GM21381 (cell line): ENCODE results near the gene WBP2.

Source experiments
- ATAC-seq: cut with Tn5 transposase; IDR thresholded peaks from one replicate; pipeline ENCODE4 v1.9.1; 2021; ENCODE audit warnings: mild to moderate bottlenecking, moderate library complexity; ENCODE audit not compliant: unreplicated experiment

The WBP2 gene

DNA sequence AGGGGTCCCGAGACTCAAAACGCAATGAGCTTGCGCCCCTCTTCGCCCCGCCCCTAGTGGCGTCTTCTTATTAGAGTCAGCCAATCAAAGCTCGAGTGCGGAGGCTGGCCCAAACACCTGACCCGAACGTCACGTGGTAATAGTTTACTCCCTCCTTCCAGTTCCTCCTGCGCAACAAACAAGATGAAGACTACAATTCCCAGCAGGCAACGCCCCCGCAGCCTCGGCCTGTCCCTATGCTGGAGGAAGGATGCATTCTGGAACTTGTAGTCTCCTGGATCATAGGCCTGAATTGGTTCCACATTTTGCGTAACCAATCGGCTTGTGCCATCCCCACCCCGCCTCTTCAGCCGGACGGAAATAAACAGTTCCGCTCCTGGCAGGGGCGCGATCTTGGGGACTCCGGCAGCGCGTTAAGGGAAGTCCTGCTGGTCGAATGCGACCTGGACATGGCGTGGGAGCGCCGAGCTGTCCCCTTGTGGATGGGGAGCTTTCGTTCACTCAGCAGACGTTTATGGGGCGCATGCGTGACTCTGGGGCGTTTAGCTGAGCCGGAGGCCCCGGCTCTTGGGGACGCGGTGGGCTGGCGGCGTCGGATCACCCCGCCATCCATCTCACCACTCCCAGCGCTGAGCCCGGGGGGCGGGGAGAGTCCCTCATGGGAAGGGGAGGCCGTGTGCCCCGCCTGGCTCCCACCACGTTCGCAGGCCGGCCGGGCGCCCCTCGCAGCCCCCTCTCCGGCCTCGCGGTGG is at the start of gene WBP2:
WBP2 (minus strand) TSS at position 26 of the 752 bp plus-strand sequence. CDS start 38 bp downstream, outside the sequence.
- ATAC-seq = peak; percentile 78

DNA sequence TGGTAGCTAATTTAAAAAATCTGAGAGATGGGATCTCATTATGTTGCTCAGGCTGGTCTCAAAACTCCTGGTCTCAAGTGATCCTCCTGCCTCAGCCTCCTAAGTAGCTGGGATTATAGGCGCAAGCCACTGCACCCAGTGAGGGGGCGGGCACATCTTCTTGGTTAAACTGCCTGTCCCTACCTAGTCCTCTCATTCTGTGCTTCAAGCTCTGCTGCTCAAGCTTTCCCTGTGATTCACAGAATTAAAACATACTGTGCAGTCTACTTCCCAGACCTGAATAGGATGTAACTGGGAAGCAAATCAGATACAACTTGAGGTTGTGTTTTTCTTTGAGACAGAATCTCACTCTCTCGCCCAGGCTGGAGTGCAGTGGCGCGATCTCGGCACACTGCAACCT is 47.3 kb upstream of the WBP2 start:
- no peak for ATAC-seq

DNA sequence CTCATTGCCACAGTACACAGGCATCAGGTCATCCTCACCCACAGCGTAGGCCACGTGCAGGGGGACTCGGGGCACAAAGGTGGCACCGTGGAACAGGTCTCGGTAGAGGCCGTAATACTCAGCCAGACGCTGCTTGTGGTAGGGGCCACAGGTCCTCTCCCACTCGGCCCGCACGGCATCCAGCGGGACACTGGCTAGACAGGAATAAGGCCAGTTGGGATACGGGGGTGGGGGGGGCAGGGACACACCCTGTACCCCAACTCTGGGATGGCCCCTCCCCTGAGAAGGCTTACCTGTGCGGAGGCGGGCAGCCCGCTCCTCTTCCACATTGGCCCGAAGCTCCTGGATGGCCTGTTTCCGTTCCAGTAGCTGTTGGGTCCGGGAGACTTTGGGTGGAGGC is 46.6 kb upstream of the WBP2 start:
- no peak for ATAC-seq

DNA sequence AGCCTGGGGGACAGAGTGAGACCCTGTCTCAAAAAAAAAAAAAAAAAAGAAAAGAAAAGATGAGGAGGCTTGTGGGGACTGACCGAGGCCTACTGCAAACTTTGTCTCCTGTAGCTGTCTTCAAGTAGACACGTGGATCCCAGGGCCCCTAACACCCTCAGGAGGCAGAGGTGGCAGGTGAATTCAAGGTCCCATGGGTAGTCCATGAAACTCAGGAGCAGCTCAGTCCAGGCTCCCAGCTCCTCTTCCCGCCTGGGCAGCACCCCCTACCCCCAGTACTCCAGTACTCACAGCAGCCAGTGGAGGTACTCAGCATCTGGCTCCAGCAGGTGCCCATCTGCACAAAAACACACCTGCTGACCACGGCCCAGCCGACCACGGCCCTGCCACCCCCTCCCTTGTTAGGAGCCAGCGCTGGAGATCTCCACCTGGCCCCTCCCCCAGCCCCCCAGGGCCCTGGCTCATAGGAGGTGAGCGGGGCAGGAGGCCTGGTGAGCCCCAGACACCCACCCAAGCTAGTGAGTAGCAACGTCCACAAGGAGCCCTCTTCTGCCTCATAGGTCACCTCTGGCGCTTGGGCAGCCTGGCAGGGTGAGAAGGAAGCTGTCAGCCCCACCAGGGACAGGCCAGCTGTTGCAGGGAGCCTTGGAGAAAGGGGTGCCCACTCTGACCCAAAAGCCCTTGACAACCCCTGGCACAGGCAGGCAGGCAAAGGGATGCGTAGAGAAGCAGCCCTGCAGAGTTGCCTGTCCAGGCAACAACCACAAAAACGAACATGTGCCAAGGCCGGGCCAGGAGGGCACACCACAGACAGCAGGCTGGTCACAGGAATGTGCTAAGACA is 45.8 kb upstream of the WBP2 start:
- ATAC-seq = no peak

DNA sequence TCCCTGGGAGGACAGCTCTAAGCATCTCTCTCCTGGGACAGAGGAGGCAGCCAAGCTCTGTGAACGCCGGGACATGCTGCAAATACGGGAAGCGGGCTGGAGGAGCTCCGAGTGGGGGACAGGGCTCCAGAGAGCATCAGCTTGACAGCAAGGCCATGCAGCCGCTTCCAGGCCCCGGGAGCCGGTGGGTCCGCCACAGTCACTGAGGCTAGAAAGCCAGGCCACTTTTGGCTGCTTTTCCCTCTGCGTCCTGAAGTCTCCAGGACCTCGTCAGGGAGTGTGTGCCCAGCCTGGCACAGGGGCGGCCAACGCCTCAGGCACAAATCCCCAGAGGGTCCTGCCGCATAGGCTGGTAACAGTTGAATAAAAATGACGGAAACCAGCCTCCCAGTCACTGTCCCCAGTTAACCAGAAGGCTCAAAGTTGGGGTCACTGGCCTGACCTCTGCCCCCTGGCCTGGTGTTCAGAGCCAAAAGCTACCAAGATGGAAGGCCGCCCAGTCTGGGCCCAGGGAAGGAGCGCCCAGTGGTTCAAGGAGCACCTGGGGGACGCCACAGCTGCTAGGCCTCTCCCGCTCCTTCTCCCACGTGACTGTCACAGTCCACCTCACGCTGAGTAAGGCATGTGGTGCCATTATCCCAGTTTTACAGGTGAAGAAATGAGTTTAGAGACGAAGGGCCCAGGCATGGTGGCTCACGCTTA is 44.8 kb upstream of the WBP2 start:
- no peak for ATAC-seq

DNA sequence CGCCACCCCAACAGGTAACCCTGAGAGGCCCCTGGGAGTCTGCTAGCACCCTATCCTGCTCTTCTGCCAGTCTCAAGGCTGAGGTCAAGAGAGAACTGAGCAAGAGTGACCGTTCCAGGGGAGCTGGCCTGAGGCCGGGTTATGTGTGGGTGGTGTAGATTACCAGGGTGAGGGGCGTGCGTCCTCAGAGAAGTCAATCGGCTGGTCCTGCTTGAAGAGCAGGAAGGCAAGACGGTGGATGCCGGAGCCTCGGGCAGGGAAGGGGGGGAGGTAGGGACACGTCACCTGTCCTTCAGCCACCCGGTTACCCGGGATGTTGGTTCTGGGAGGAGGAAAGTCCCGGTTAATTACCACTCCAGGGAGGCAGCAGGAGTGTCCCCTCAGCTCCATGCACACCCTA is 44.2 kb upstream of the WBP2 start:
- no peak for ATAC-seq

DNA sequence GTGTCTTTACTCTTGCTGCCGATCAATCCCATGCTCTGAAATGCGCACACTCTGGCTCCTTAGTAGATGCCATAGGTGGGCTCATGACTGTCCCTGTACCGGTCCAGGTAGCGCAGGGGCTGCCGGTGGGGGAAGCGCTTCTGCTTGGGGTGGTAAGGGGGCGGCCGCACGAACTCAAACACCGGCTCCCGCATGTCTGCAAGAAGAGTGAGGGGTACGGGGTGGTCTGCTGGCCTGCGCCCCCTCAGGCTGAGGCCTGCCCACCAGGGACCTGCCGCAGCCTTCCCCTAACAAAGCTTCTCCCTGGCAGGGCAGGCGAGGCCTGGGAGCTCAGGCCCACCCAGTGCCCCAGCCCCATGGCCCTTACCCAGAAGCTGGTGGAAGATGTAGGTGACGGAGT is 43.7 kb upstream of the WBP2 start:
- no peak for ATAC-seq

DNA sequence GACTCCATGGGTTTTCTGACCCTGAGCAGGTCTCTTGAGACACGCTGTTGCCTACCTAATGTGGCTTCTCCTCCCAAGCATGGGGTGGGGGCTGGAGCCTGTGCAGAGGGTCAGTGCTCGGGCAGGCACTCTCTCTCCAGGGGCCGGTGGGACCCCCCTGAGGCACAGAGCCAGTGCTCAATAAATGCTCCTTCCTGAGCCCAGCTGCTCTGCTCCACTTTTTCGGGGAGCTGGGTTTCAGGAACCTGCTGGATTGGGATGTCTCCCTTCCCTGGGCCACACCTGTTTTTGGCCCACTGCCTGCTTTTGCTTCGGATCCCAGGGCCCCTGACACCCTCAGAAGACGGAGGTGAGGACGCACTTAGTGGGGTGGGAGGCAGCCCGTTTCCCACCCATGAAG is 42.9 kb upstream of the WBP2 start:
- no peak for ATAC-seq

DNA sequence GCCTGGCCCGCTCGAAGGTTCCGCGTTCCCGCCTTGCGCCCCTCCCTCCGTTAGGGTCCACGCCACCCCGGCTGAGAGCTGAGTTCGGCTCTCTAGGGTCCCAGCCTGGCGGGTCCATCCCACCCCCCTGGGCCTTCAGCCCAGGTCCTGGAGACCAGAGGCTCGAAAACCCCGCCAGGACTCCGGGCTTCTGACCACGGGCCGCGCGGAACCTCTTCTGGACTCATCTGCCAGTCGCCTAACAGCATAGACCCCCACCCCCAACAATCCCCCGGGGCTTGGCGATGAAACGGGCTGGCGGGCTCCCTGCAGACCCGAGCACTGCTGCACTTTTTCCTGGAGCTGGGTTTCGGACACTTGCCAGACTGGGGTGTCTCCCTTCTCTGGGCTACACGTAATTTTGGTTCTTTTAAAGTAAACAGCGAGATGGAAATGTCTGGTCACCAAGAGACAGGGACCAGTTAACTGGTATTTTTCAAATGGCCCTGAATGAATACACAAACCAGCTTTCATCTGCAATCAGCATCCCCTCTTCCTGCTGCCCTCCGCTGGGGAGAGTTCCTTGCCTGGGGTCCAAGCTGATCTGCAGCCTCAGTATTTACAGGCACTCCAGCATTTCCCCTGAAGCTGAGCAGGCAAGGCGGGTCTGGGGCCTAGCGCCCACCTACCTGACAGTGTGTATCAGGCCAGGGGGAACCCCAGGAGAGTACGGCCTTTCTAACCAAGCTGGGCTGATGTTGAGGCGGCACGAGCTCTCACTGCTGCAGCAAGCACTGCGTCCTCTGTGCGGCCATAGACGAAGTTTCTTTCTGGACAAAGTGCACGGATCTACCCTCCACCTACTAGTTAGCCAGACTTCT is 42.3 kb upstream of the WBP2 start:
- no peak for ATAC-seq

DNA sequence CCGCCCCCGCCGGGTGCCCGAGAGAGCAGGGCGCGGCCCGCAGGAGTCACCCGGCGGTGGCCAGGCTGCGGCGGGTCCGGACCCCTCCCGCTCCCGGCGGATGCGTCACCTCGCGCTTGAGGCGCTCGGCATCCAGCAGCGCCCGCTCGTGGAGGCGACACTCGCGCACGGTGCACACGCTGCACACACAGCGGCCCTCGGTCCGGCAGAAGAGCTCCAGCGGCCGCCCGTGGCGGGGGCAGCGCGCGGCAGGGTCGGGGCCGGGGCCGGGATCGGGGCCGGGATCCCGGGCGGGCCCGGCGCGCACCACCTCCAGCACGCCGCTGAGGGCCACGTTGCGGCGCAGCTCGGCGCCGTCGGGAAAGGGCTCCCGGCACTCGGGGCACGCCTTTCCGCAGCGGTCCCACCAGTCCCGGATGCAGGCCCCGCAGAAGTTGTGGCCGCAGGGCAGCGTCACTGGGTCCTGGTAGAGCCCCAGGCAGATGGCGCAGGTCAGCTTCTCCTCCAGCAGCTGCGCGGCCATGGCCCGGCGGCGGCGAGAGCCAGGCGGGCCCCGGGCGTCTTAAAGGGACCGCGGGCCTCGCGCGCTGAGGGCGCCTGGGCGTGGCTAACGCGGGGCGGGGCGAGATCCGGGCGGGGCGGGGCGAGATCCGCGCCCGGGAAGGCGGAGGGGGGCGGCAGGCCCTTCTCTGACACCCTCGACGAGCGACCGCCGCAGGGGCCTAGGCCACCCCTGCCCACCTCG is 41.5 kb upstream of the WBP2 start, which contains the start of gene TRIM65:
TRIM65 (minus strand) TSS at position 537 of the 745 bp plus-strand sequence; CDS start at position 523, 14 bp downstream.
- peak; percentile 60 for ATAC-seq

DNA sequence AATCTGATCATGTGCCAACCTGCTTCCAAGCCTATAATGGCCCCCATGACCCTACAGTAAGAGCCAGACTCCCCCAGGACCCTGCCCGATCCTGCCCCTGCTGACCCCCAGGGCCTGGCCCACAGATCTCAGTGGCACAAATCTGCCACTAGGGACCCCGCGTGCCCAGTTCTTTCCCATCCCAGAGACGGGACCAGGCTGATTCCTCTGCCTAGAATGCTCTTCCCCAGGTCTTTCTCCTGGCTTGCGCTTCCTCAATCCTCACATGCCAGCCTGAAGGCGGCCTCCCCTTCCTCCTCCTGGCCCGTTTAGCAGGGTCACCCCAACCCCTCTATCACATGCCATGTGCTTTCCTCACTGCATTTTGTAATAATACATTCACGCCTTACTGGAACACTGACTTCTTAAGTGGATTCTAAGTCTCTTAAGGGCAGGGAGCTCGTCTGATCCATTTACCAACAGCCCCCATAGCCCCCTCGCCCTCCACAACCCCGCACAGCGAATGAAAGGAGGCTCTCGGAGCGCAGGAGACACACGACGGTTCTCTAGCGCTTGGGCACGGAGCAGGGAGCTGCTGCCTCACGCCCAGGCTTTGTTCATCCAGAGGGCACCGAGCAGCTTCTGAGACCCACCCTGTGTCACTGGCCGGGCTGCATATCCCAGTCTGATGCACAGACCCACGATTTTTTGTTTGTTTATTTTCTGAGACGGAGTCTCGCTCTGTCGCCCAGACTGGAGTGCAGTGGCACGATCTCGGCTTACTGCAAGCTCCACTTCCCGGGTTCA is 40.4 kb upstream of the WBP2 start:
- ATAC-seq = no peak

DNA sequence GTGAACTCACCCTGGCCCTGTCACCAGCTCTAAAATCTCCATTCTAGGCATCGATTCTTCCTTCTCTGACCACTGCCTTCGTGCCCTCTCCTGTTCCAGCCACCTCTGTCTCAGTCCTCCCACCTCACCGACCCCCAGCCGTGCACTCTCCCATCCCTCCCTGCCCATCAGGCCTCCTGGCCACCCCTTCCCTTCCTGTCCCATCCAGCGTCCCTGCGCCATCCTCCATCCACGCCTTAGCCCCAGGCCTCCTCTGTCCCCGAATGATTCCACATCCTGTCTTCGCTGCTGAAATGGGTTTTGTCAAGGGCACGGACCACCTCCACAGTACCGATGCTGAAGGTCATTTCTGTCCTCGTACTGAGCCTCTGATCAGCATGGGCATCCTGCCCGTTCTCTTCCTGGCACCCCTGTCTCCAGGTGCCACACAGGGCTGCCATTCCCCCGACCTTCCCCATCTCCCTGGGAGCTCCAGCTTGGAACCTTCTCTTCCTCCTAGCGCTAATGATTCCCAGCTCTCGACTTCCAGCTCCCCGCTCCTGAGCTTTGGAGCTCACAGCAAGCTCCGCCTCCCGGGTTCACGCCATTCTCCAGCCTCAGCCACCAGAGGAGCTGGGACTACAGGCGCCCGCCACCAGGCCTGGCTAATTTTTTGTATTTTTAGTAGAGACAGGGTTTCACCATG is 39.1 kb upstream of the WBP2 start:
- no peak for ATAC-seq

DNA sequence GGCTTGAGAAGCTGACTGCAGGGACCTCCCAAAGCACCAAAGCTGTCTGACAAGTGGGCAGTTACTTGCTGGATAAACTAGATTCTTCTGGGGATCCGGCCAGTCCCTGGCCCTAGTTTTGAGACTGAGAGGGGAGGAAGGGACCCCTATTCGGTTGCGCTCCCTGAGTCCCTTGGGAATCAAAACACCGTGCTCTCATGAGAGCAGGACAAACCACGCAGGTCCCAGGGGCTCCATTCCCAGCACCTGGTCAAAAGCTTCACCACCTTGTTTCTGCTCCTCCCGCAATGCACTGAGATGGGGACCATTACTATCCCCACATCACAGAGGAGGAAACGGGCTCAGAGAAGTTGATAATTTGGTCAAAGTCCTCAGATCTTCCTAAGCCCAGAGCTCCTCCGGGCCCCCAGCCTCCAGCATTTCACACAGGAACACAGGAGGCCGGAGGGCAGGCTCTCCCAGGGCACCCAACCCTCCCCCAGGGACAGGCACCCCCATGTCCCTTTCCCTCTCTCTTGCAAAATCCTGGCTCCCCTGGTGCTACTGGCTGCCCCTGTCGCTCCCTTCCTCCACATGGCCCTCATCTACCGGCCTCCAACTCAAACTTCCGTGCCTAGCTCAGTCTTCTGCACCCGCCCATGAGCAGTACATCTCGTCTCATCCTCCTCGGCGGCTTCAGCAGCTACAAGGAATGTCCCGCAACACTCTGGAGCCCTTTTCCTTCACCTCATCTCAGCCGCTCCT is 38.3 kb upstream of the WBP2 start:
- no peak for ATAC-seq

DNA sequence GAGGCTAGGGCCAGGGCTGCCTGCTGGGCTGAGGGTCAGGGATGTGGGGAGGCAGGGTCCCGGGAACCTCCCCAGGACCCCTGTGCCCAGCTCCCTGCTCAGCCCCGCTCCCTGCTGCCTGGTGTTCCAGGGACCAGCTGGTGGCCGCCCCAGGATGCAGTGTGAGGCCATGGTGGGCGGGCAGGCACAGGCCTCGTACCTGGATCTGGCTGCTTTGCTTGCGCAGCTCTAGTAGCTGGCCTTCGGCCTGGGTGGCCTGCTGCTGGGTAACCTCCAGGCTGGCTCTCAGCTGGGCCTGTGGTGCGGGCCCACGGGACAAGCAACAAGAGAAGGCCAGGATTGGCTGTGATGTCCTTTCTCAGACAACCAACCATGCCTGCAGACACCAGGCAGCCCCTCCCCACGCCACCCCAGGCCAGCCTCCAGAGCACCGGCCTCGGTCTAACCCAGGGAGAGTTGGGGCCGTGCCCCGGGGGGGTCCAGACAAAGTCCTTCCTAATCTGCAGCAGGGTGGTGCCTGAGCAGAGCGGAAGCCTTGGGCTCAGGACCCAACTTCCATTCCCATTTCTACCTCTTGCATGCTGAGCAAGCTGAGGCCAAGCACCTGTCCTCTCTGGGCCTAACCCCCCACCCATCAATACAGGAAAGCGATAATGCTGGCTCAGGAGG is 37.6 kb upstream of the WBP2 start:
- ATAC-seq = no peak

DNA sequence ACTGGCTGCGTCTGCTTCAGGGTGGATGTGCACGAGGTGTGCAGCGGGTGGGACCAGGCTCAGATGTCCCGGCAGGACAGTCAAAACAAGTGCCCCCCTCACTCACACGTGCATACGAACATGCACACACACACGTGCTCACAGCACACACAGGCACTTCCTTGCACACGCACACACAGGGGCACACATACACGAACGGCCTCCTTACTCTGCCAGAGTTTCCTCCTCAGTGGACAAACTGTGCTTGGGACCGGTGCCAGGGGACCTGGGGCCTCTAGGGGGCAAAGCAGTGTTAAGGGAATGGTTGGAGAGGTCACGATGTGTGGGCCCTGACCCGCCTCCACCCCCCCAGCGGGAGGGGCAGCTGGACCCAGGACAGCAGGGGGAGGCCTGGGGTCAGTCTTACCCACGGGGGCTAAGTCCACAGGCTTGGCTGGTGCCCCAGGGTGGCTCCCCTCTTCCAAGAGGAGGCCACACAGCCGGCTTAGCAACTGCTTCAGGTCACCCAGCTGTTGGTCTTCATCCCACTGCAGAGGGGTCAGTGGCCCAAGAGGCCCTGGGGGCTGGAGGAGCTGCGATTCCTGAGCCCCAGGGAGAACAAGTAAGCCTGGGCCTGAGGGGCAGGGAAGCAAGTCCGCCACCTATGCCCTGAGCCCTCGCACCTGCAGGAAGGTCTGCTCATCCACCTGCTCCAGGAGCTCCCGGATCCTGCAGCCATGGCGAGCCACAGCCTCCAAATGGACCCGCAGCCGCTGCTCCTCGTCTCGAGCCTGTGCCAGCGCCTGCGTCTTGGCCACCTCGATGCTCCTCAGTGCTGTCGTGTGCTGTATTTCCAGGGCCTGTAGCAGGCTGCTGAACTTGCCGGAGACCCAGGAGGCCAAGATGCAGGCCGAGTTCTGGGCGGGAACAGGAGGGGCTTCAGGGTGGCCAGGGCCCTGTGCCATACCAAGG is 36.7 kb upstream of the WBP2 start:
- ATAC-seq = no peak

DNA sequence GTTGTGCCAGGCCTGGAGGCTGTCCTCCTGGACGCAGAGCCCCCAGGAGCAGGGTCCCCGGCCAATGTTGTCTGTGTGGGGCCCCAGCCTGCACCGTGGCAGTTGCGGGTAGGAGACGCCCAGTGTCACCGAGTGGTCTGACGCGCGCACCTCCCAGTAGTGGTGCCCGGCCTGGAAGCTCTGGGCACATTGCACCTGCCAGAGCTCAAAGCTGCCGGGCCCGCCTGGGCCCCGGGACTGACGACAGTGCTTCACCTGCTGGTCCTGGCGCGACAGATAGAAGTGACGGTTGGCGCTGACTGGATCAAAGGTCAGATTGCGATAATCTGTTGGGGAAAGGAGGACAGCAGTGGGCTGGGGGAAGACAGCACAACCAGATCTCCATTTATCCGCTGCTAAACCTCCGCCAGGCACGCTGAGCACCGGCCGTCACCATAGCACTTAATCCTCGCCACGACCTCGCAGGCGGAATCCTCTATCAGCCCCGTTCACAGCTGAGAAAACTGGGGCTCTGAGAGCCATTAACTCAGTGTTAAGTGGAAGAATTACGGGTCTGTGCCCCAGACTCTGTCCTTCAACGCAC is 36.0 kb upstream of the WBP2 start:
- ATAC-seq = no peak
